ENCODE measurements around the gene BUB1B.
"Not testable (repeated sequence)": the region's sequence is repeated elsewhere in the genome, so short reads cannot be mapped to it uniquely, and the experiment has no call there.

BUB1B gene

GRCh38 chr15:40160689-40161688, at the start of gene BUB1B:
Gene BUB1B, plus strand, starts transcription at chr15:40161069. Its CDS starts 152 bp downstream, at chr15:40161221.
- peak; percentile 97 for DNase-seq

GRCh38 chr15:40111888-40112287, 49.0 kb upstream of the BUB1B start:
- DNase-seq: no peak

GRCh38 chr15:40112789-40113188, 48.1 kb upstream of the BUB1B start:
- DNase-seq: no peak

- DNase-seq: no peak
Measured at GRCh38 chr15:40114218-40114617, 46.7 kb upstream of the BUB1B start.

GRCh38 chr15:40115106-40115505, 45.8 kb upstream of the BUB1B start:
- not testable (repeated sequence) for DNase-seq

- peak; percentile 88 for DNase-seq
Measured at GRCh38 chr15:40115670-40116093, 45.2 kb upstream of the BUB1B start.

- peak; percentile 38 for DNase-seq
Measured at GRCh38 chr15:40118473-40118872, 42.4 kb upstream of the BUB1B start.

GRCh38 chr15:40121911-40122638, 38.8 kb upstream of the BUB1B start:
- peak; percentile 27 for DNase-seq

- DNase-seq: peak; percentile 38
Measured at GRCh38 chr15:40122989-40123388, 37.9 kb upstream of the BUB1B start.

- DNase-seq: peak; percentile 6
Measured at GRCh38 chr15:40123863-40124262, 37.0 kb upstream of the BUB1B start.

GRCh38 chr15:40124333-40124732, 36.5 kb upstream of the BUB1B start:
- DNase-seq: peak; percentile 27

GRCh38 chr15:40124807-40125285, 36.0 kb upstream of the BUB1B start:
- DNase-seq: peak; percentile 76

- DNase-seq: no peak
Measured at GRCh38 chr15:40125950-40126349, 34.9 kb upstream of the BUB1B start.

GRCh38 chr15:40128766-40129660, 31.9 kb upstream of the BUB1B start:
- peak; percentile 29 for DNase-seq

- DNase-seq: no peak
Measured at GRCh38 chr15:40130118-40130517, 30.8 kb upstream of the BUB1B start.

- peak; percentile 6 for DNase-seq
Measured at GRCh38 chr15:40130799-40131502, 29.9 kb upstream of the BUB1B start.

GRCh38 chr15:40133544-40133943, 27.3 kb upstream of the BUB1B start:
- DNase-seq: peak; percentile 6

GRCh38 chr15:40134885-40135284, 26.0 kb upstream of the BUB1B start:
- no peak for DNase-seq

- DNase-seq: not testable (repeated sequence)
Measured at GRCh38 chr15:40135846-40136450, 24.9 kb upstream of the BUB1B start.

- peak; percentile 62 for DNase-seq
Measured at GRCh38 chr15:40136470-40137302, 24.2 kb upstream of the BUB1B start.
